Adipose tissue (tissue), 3 donors: ENCODE data around the gene APOC3. TPM values are rescaled to one million over a fixed set of nuclear protein-coding genes. Genes with fewer than 3 reads are reported as not detected.

Experiments
- polyA plus RNA-seq, 3 donors: library from polyadenylated mRNA; stranded (reverse); fragments of 200-250 nt; gene quantifications; one replicate each; pipeline ENCODE4 v1.2.3, GENCODE V29; 2013
- donor health status: healthy with polysubstance abuse.
- donor health status: Bipolar disorder and iron deficiency.
- donor health status: healthy.

Gene APOC3
- polyA plus RNA-seq, 3 donors, result 0.21 to 0.43 TPM; not detected in 1

Other genes with a start within 250 kb of the APOC3 start
- 10 to 100 TPM in 2 of 3 donors, 1 to 10 TPM in 1; 8.1 to 17.8 (median 11.0) TPM for gene BUD13, start 56.9 kb upstream of the APOC3 start, polyA plus RNA-seq
- 10 to 100 TPM; 23.7 to 39.2 (median 27.7) TPM for gene ZPR1, start 41.9 kb upstream of the APOC3 start, polyA plus RNA-seq
- gene APOA5, start 38.0 kb upstream of the APOC3 start, polyA plus RNA-seq, result 1 to 10 TPM in 1 of 3 donors, not detected in 2; 4.7 TPM
- 1 to 10 TPM in 1 of 3 donors, under 1 TPM in 1, not detected in 1; 0.31 to 1.4 TPM for gene APOA4, start 6.6 kb upstream of the APOC3 start, polyA plus RNA-seq
- 1 to 10 TPM in 2 of 3 donors, under 1 TPM in 1; 0.45 to 3.5 (median 1.3) TPM for gene APOA1, start 7.7 kb downstream of the APOC3 start, polyA plus RNA-seq